GM21619 (cell line): ENCODE data around the gene RCAN1.
"Not testable (repeated sequence)": the region's sequence is repeated elsewhere in the genome, so short reads cannot be mapped to it uniquely, and the experiment has no call there.

Experiments
- ATAC-seq: cut with Tn5 transposase; IDR thresholded peaks from one replicate; pipeline ENCODE4 v1.9.1; 2021; ENCODE audit not compliant: unreplicated experiment

The RCAN1 gene

DNA sequence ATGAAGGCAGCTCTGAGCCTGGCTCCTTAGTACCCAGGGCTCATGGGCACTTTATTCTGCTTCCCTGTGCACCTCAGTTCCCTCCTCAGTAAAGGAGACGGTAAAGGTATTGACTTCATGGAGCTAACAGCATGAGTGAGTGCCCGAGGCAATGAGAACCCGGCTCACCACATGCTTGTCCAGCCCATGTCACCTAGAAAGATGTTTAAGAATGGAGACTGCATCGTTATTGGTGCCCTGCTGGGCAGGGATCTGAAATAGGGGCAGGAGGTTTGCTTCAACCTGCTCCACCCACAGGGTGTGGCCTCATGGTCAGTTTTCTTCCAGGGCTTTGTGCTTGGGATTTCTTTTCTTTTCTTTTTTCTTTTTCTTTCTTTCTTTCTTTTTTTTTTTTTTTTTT, 95.9 kb downstream of the RCAN1 start:
- no peak for ATAC-seq

DNA sequence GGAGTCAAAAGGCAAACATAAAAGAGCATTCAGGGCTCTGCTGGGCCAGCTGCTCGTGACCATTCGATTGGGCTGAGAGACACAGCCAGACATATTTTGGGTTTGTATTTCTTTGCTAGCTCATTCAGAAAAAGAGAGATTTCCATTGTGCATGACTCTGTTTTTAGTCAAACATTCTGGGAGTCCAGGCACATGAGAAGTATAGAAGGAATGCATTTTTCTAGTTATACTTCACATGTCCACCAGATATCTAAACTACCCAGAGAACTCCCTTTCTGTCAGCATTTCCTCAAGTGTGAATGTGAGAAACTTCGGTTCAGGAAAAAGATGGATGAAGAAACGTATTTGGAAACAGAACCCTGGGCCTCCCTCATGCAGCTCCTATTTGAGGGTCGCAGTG, 96.6 kb downstream of the RCAN1 start:
- no peak for ATAC-seq

DNA sequence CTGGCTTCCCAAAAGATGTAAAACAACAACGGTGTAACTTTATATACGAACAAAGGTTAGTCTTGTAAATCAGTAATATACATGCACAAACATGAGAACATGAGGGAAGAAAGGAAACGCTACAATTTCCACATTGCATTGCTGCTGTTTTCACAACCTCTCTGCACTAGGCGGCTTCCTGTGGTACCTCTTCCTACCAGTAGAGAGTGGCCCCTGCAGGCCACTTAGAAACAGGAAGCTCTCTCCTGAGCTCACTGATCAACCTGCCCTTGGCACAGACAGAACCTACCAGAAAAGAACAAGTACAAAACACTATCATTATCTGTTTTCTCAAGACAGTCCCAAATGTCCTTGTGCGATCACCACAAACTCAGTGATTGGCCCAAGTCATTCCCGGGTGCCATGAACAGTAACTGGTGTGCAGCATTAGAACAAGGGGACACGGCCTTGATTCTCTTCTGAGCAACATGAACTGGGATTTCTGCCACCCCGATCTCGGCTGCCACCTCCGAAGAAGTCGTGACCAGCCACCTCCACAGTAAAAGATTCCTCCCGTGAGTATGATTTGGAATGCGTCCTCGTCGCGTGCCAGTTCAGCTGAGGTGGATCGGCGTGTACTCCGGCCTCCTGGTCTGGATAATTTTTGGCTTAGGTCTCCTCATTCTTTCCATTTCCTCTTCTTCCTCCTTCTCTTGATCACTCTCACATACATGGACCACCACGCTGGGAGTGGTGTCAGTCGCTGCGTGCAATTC, 97.2 kb downstream of the RCAN1 start:
- peak; percentile 51 for ATAC-seq

DNA sequence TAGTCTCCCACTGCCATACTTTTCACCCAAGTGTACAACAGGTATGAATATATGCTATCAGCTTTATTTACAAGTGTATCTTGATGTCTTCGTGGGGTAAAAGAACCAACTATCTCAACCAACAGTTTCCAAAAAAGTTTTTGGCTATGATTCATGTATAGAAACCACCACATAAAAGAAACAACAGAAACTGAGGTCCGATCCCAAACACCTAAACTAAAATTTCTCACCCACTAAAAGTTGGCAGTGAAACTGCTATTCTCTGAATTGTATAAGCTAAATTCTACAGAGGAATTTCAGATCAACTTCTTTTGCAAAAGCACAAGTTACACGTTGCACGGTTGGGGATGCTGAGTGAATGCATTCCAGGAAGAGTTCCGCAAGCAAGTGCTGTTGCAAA, 97.9 kb downstream of the RCAN1 start:
- ATAC-seq: no peak

DNA sequence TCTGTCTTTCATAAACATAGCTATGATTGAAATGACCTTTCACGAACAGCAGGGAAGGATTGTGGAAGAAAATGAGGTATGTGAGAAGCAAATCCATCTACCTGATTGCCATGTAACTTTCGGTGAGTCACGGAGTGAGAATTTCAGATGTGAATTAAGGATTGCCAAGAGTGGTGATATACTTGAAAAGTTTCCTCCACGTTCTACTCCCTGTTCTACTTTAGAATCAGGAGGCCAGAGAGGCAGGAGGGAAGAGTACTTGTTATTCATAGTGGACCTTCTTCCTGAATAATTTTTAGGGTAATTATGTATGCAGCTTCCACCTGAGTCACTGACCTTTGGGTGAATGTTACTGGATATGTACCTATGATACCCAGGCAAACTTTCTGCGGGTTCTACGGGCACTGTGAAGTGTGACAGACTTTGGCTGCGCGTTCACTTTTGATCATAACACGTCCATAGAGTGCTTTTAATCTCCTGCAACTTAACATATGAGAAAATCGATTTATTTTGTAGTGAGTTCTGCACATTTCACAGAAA, 100.3 kb downstream of the RCAN1 start:
- ATAC-seq: no peak

DNA sequence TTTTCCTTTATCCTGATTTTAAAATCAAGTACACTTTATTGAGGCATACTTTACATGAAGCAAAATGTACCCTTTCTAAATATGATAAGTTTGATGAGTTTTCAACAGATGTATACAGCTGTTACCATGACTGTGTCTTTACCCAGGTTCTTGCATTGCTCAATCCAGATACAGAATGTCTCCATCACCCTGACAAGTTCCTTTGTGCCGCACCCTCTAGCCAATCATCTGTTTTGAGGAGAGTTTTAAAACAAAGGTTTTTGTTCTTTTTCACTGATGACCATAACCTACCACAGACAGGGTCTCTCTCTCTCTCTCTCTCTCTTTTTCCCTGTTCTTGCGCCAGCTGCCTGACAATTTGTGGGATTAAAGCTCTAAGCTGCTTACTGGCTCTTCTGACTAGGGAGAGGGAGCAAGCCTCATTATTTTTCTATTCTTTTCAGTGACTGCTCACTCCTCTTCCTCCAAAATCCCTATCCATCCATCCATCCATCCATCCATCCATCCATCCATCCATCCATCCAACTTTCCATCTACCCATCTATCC, 101.7 kb downstream of the RCAN1 start:
- no peak for ATAC-seq

DNA sequence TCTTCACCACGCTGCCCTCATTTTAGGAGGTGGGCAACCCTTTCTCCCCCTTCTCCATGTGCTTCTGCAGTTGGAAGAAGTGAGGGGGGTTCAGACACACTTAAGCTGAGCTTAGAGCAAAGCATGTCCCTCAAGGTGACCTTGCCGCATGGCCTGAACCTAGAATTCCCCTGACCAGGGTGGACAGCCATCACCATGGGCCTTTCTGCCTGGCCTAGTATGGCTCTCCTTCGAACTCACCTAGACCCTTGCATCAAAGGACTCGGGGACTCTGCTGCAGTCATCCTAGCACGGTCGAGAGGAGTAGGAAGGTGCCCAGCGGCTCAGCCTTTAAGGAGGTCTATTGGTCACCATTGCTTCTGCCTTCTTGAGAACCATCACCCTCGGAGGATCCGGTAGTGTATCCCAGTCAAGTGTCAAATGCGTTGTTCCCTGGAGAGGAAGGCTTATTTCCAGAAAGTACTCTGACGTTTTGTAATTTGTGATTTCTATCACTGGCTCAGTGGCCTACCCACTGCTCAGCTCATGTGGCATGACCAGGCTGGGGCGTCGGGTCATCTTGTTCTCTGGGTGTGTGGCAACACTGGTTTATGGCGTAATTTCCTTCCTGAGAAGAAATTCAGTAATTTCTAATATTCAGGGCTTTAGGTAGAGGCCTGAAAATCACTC, 103.0 kb downstream of the RCAN1 start, which contains the start of gene KCNE1:
TSS of gene KCNE1 (minus strand) at position 424 of the 669 bp plus-strand sequence. CDS start 62,576 bp downstream, outside the sequence.
- no peak for ATAC-seq

DNA sequence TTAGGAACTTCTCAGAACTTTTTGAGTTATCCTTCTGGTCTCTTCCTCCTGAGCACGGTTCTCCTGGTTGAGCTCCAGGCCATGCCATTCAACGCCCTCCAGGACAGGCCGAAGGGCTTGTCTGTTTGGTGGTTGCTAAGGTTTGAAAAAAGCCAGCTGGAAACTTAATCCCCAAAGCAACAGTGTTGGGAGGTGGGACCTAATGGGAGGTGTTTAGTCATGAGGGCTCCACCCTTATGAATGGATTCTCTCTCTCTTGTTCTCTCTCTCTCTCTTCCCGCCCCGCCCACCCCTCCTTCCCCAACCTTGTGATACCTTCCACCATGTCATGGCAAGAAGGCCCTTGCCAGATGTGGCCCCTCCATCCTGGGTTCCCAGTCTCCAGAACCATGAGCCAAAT, 103.7 kb downstream of the RCAN1 start:
- ATAC-seq: no peak

DNA sequence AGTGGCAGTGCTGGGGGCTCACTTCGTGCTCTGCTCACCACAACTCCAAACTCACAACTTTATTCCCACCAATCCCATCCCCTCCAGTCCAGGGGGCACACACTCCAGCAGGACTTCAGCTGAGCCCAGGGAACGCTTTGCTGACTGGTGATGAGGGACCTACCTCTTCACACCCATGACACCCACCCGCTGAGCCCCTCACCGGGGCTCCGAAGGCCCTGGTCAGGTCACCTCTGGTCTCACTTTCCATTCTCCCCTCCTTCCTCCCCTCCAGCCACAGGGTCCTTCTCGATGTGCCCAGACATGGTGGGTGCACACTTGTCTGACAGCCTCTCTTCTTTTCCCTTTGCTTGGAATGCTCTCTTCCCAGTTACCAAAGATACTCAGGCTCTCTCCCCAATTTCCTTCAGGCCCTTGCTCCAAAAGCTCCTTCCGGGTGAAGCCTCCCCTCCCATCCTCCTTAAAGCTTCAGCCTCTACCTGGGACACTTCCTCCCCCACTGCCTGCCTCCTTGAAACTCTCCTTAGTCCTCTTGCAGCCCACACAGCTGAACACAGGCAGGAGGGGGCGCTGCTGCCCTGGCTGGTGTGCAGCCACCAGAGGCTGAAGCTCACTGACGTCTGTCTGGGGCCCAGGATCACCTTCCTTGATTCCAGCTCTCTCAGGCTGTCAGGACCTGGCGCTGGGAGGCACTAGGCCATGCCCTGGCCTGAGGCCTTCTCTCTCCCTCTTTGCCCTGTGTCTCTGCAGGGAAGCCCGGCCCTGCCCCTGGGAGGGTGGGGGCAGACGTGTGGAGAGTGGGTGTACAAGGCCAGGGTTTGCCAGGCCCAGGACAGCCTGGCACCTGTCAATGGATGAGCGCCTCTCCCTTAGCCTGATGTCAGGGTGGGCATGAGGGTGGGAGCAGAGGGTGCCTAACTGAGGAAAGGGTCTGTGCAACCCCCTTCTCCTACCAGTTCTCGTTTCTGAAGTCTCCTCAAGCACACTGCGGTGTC, 104.5 kb downstream of the RCAN1 start:
- no peak for ATAC-seq

DNA sequence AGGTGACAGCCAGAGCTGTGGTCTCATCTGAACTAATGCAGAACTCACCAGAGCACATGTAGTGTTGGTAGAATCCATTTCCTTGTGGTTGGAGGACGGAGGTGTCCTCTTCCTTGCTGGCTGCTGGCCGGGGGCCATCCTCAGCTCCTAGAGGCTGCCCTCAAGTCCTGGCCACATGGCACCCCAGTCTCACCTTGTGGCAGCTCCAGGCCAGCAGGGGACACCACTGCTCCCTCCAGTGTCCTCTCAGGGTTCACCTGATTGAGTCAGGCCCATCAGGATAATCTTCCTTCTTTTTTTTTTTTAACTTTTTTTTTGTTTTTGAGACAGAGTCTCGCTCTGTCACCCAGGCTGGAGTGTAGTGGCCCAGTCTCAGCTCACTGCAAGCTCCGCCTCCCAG, 105.8 kb downstream of the RCAN1 start:
- ATAC-seq: no peak

DNA sequence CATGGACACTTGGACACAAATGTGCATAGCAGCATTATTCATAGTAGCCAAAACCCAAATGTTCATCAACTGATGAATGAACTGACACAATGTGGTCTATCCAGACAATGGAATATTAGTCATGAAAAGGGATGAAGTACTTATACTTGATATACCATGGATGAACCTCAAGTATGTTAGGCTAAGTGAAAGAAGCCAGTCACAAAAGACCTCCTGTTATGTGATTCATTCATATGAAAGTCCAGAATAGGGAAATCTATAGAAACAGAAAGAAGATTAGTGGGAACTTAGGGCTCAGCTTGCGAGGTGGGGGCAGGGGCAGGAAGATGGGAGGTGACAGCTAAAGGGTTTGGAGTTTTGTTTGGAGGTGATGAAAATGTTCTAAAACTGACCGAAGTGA, 110.3 kb downstream of the RCAN1 start:
- ATAC-seq: no peak

DNA sequence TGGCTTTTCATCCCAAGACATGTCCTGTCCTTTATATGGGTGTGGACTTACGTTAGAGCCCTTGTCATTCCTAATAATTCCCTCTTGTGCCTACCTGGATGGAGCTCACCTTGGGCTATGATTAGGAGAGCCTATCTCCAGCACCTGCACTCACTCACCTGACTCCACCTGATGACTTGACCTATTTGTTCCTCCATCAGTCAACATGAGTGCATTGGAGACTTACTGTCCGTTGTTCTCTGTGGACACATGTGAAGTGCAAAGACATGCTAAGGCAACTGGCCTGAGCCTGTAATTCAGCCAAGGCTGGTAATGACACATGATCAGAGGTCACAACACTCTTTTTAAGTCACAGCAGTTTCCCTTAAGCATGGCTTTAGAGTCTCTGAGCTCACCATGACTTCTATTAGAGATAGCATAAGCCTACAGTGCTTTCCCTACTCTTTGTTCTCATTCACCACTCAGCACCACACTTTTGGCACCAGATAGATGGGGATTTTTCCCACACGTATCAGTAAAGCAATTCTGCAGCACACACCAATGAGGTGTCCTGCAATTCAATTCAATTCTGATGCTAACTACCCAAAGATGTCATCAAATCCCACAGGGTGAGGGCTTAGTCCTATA, 112.3 kb downstream of the RCAN1 start:
- no peak for ATAC-seq

DNA sequence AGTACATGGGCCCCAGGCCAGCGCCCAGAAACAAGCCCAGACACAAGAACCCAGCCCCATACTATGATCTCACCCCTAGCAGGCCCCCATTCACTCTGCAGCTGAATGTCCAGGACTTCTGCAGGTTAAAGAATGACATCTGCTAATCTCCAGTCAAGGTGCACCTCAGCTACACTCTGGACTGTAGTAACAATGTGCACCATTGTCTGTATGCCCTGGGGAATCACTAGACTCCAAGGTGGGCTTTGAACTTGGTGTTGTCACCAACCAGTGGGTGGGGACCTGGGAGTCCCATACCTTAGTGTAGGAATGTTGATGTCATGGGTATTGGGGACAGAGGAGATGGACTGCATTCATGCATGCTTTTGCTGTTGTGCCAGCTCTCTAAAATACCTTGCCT, 113.2 kb downstream of the RCAN1 start:
- ATAC-seq: no peak

DNA sequence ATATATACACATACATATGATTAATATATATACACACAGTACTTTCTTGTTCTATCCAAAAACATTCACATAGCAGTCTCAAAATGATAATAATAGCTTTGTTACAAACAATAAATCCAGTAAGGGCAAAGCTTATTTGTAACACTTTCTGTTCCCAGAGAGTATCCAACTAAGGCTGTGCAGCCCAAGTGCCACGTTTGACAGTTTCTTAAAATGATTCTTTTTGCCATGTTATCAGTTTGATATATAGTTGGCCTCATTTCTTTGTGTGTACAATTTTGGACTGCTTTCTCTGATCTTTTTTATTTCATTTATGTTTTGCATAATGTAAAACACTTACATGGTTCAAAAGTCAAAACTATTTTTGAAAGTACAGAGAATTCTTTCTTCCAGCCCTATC, 114.7 kb downstream of the RCAN1 start:
- ATAC-seq: no peak

DNA sequence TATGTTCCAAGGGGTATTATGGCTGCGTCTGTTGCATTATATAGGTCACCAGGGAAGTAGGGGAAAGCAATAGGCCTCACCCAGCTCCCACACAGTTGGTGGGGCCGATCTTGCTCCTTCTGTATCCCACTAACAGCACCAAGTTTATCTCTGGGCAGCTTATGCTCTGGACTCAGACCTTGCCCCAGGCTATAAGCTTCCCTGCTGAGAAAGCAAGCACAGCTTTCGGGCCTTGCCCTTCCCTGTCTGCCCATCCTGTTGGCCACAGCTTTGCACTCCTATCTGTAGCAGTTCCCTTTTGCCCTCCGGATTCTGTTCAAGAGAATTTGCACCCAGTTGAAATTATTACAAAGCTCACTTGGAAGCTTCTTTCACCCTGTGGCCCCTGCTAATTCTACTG, 115.8 kb downstream of the RCAN1 start:
- no peak for ATAC-seq

DNA sequence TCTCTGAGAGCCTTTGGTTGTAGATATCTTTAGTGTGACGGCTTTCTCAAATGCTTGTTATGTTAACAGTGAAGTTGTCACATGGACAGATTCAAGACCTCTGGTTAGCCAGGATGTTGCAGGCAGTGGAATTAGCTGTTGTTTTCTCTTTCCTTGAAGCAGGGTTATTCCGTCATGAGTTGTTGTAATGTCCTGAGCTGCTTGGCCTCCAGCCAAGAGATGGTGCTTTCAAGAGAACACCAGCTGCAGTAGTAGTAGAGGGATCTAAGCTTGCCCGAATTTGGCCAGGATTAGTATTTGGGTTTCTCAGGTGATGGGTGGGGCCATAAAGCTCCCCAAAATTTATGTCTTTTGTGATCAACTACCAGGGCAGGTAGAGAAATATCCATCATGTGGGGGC, 116.3 kb downstream of the RCAN1 start:
- no peak for ATAC-seq

DNA sequence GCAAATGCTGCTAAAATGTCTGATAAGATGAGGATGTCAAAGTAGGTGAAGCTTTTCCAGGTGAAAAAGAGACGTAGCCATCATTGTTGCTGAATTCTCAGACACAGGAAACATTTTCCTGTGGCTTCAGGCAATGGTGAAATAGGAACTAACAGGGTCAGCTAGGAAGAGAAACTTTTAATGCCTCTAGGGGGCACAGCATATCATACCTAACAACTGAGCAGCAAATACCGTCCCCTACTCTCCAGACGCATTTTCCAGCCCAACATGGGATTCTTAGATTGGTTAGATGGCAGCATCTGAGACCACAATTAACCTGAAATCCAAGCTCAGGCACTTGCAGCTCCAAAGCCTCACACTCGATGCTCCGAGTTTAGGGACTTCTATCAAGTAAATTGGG, 131.1 kb downstream of the RCAN1 start:
- ATAC-seq: not testable (repeated sequence)

DNA sequence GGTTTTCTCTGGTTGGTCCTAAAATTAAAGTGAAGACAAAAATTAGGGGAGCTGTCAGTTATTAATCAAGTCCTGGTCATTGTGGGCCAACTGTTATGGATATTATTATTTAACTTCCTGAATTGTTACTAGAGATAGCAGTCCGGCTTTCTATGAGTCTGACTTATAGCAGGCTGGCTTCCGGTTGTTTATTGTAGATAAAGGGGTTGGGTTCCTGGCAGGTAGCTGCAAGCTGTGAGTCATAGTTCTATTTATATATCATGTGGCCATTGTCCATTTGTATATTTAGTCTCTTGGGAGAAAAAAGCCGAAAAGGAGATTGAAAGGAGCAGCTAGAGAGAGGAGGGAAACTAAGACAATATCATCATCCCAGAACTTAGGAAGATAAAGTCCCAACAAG, 131.5 kb downstream of the RCAN1 start:
- not testable (repeated sequence) for ATAC-seq

DNA sequence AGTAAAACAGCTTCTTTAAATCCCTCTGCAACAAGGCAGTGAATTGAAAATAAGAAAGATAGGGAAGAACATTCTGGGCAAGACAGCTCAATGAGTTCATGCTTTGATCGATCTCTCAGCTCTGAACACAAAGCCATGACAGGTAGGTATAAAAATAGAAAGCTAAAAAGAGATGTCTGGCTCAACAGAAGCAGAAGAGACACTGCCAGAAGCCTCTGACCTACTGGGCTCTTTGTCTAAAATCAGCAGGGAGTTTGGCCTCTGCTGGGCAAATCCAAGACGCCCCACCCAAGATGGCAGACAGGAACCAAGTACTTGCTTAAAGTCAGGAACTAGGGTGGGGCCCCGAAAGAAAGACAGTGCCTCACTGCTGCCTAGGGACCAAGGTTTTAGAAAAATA, 147.6 kb downstream of the RCAN1 start:
- not testable (repeated sequence) for ATAC-seq
